AG08396 (cell line): Measurements from ENCODE around the gene LEMD2.
A peak's percentile ranks its signal among the peaks of the same experiment; 100 is the strongest.

ENCODE experiments used
- DNase-seq: peaks from one replicate; pipeline ENCODE4 v3.0.0; 2012; ENCODE audit warnings: low spot score, mixed read lengths

LEMD2 gene

DNA sequence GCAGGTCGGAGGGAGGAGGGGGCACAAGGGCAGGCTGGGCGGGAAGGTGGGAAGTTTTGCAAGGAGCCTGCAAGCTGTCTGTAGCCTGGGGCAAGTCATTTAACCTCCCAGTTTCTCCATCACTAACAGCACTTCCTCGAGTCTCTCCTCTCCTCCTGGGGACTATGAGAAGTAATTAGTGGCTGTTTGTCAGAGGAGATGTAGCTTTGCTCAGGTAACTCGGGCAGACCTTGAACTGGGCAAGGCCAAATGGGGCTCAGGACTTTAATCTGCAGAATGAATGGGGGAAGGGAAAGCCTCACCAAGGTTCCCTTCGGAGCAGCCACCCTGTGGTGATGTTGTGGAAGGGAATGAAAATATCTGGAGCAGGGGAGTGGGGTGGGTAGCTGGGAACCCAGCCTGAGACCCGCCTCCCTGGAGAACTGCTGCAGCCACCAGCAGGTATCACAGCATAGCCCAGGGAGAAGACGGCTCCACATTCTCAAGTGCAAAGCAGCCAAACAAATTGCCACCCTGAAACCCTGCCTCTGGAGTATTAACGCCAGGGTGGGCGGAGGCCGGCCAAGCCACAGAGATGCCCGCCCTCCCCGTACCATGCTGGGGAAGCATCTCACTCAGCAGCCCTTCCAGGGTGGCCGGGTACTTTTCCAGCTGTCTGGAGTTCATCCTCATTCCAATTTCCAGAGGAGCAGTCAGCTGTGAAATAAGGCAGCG, 6.1 kb upstream of the LEMD2 start:
- no peak for DNase-seq

- DNase-seq = no peak
These were observed 4.1 kb upstream of the LEMD2 start for GRCh38 chr6:33792981-33793380.

- DNase-seq = no peak
These were observed 2.7 kb upstream of the LEMD2 start for GRCh38 chr6:33791620-33792019.

DNA sequence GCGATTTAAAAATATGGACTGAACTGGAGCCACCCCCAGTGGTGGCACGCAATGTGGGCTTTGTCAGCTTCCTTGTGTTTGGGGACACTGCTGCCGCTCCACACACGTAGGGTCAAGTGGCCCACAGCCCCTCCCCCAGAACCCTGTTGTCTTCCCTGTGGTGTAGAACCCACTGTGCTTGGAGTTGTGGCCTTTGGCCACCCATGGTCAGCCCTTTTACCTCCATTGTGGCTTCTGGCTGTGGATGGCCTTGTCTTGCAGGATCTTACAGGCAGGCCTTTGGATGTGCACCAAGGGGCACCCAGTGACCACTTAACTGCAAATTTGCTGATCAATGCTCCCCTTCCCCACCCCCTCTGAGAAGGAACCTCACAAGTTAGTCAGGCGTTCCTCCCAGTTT, 2.0 kb upstream of the LEMD2 start:
- DNase-seq = no peak

GRCh38 chr6:33790379-33790778, 1.4 kb upstream of the LEMD2 start:
- no peak for DNase-seq

DNA sequence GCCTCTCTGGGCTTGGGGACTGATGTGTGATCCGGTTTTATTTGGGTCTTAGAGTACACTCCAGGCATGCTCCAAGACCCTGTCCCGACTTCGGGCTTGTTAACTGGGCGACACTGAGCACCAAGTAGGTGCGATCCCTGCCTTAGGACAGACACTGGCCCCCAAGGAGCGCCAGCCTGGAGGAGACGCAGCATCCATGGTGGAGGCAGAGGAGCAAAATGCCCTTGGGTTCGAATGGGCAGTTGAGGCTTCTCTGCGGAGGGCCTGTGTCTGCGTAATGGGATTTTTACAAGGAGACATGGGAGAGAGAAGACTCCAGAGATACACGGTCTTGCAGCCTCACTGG, 593 bp upstream of the LEMD2 start:
- no peak for DNase-seq

DNA sequence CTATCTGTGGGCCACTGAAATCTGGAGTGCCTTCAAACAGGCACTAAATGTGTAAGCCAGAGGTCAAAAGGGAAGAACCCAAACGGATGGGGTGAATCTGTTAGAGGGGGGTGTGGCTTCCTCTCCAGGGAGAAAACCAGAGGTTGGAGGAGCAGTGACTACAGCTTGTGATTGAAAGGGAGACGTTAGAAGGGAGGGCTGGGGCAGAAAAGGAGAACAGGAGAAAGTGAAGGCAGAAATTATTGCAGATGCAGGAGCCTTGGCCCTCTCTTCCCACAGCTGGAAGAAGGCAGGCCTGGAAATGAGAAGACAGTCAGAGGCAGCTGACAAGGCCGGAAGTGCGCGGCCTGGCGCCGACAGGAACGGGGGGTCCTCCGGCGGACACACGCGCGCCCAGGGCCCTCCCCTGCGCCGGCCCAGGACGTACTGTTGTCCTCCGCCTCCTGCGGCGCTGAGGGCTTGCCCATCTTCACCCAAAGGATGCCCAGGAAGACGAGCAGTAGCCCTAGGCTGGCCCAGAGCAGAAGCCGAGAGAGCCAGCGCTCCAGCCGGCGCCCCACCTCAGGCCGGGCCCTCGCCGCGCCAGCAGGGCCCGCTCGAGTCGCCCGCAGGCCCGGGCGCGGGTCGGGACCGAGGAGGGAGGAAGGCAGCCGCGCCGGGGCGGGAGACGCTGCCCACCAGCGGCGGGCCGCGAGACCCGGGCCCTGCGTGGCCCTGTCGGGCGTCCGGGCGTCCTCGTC, 806 bp downstream of the LEMD2 start:
- peak; percentile 82 for DNase-seq

DNA sequence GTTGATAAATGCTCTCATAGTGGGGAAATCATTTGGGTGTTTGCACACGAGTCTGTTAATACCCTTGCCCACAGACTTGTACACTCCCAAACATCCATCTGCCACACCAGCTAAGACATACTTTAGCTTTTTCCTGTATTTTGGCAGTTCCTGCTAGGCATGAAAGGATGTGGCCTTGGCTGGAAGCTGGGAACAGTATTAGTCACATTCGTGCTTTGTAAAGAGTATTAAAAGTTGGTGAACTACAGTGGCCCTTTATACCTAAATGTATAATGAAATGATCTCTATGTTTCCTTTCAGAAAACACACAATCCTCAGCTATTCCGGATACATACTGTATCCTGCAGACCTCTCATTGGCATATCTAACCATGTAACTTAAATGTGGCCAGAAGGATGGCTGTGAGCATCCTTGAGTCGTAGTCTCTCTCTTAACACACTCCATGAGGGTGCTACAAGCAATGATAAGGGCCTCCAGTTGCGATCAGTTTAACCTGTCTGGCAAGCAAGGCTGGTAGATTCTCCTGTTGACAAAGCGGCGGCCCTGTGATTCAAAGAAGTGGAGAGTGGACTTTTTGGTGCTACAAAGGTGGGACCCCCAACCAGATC, 1.5 kb downstream of the LEMD2 start:
- peak; percentile 57 for DNase-seq

GRCh38 chr6:33786736-33787135, 2.2 kb downstream of the LEMD2 start:
- DNase-seq = no peak

- DNase-seq = no peak
These were observed 3.2 kb downstream of the LEMD2 start for GRCh38 chr6:33785778-33786177.

GRCh38 chr6:33784787-33785186, 4.1 kb downstream of the LEMD2 start:
- no peak for DNase-seq

- DNase-seq = no peak
These were observed 5.0 kb downstream of the LEMD2 start for GRCh38 chr6:33783781-33784520.

GRCh38 chr6:33782561-33782960, 6.4 kb downstream of the LEMD2 start:
- DNase-seq = no peak

- peak; percentile 60 for DNase-seq
These were observed 7.6 kb downstream of the LEMD2 start for GRCh38 chr6:33781131-33781975.

- DNase-seq = no peak
These were observed 9.0 kb downstream of the LEMD2 start for GRCh38 chr6:33779895-33780294.

DNA sequence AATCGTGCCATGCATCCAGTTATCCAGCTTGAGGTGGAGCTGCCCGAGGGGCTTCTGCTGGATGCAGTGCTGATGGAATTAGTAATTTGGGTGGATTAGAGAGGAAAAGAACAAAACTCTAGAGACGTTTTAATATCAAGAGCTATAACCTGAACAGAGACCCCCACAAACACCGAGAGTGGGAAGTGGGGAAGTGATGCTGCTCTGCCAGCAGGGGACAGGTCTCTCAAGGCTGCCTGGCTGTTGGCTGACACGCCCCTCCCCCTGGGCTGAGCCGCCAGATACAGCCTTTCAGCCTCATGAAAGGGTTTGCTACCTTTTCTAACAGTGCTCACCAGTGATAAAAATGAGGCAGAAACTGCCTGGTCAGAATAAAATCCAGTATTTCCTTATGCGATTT, 9.6 kb downstream of the LEMD2 start:
- DNase-seq = no peak

GRCh38 chr6:33778444-33779121, 10.3 kb downstream of the LEMD2 start:
- DNase-seq = no peak

DNA sequence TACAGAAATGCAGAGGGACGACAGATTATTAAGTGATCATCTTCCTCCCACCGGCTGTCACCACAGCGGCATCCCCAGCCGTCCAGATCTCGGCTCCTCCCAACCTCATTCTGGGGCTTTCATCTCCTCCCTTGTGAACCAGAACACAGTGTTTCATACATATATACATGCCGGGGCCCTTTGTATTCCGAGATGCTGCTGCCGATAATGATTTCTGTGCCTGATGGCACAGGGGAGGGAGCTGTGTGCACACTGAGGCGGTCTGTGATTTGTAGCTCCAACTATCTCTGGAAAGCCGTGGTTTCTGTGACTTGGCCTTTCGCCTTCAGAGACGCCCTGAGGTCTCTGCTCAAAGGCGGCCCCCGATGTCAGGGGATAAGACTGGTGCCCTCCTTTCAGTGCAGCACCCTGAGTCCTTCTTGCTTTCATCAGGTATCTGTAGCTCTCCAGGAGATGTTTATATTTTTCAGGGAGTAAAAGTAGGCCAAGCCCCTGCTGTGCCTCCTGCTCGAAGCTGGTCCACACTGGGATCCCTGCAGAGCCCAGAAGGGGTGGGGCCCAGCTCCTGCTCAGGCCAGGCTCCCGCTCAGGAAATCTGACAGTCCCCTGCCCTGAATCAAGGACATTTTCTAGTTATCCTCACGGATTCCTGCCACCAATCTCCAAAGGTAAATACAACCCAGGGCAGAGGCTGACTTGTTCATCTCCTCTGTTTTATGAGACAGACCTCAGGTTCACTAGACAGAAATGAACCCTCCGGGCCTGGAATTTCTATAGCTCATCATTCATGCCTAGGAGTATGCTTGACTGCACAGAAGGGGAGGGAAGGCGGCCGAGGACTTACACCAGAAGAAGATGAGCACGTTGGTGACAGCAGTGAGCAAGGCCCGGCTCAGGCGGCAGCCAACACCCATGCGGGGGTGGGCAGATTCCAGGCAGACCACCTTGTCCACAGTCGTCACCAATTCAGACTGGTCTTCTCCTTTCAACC, 11.2 kb downstream of the LEMD2 start:
- no peak for DNase-seq

GRCh38 chr6:33776764-33777163, 12.2 kb downstream of the LEMD2 start:
- DNase-seq = no peak

DNA sequence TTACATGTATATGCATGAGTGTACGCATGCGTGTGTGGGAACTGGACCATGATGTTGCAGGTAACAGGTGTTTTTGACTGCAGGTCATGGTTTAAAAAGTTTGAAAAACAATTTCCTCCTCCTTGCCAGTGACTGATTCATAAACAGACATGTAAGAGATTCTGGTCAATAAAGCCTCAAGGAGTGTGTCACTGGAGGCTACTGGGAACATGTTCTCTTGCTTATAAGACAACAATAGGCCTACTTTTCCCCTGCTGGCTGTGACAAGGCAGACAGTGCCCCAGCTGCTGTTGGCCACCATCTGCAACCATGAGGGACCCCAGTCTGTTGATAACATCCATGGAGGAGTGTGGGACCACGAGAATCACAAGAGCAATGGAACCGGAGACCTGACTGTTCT, 12.7 kb downstream of the LEMD2 start:
- DNase-seq = no peak
